ENCODE results near the gene PRDM16.

Gene PRDM16

GRCh38 chr1:3323021-3323795 lies 254.2 kb downstream of the PRDM16 start:
- DNase-seq, result no peak
- Mint-ChIP-seq H3K4me3 (no peak overlapping the region), H3K9me3 (no peaks in the 10 kb centered on the region), H3K4me1 (ENCODE audit: low read depth in 2 of 2) (peaks cover 0 to 7% of the 10 kb centered on the region in 2 donors), H3K36me3 (ENCODE audit: insufficient read depth) (no peaks in the 10 kb centered on the region), H3K27ac (no peak overlapping the region), H3K27me3 (peaks cover 5 to 31% of the 10 kb centered on the region in 2 donors)
- ATAC-seq (replicated peaks), result no peak

GRCh38 chr1:3323796-3324703 lies 255.0 kb downstream of the PRDM16 start:
- Mint-ChIP-seq H3K27me3 (peaks cover 5 to 36% of the 10 kb centered on the region in 2 donors), H3K9me3 (no peaks in the 10 kb centered on the region), H3K4me1 (ENCODE audit: low read depth in 2 of 2) (peaks cover 0 to 4% of the 10 kb centered on the region in 2 donors), H3K27ac (no peak overlapping the region), H3K36me3 (ENCODE audit: insufficient read depth) (no peaks in the 10 kb centered on the region), H3K4me3 (no peak overlapping the region)
- ATAC-seq (replicated peaks) (no peak), DNase-seq (no peak)

- ATAC-seq (replicated peaks) (no peak), DNase-seq (no peak)
- Mint-ChIP-seq H3K36me3 (ENCODE audit: insufficient read depth) (no peaks in the 10 kb centered on the region), H3K27me3 (peaks cover 5 to 36% of the 10 kb centered on the region in 2 donors), H3K9me3 (no peaks in the 10 kb centered on the region), H3K27ac (no peak overlapping the region), H3K4me1 (ENCODE audit: low read depth in 2 of 2) (peaks cover 0 to 4% of the 10 kb centered on the region in 2 donors), H3K4me3 (no peak overlapping the region)
Observed at GRCh38 chr1:3324704-3325535, 255.9 kb downstream of the PRDM16 start.

- Mint-ChIP-seq H3K27me3 (peaks cover 8 to 41% of the 10 kb centered on the region in 2 donors), H3K27ac (no peak overlapping the region), H3K9me3 (no peaks in the 10 kb centered on the region), H3K4me3 (no peak overlapping the region), H3K36me3 (ENCODE audit: insufficient read depth) (no peaks in the 10 kb centered on the region), H3K4me1 (ENCODE audit: low read depth in 2 of 2) (no peaks in the 10 kb centered on the region)
- DNase-seq, result no peak
- no peak for ATAC-seq (replicated peaks)
Observed at GRCh38 chr1:3326516-3327388, 257.7 kb downstream of the PRDM16 start.

- Mint-ChIP-seq H3K27ac (no peak overlapping the region), H3K9me3 (no peaks in the 10 kb centered on the region), H3K27me3 (peaks cover 14 to 47% of the 10 kb centered on the region in 2 donors), H3K4me3 (no peak overlapping the region), H3K36me3 (ENCODE audit: insufficient read depth) (no peaks in the 10 kb centered on the region), H3K4me1 (ENCODE audit: low read depth in 2 of 2) (no peaks in the 10 kb centered on the region)
- no peak for ATAC-seq (replicated peaks)
- DNase-seq, result no peak
Observed at GRCh38 chr1:3327389-3327702, 258.3 kb downstream of the PRDM16 start.

- H3K27ac Mint-ChIP-seq, result no peak overlapping the region
- no peaks in the 10 kb centered on the region for H3K9me3 Mint-ChIP-seq
Observed at GRCh38 chr1:3327936-3328590, 259.1 kb downstream of the PRDM16 start.

GRCh38 chr1:3329640-3330281 lies 260.8 kb downstream of the PRDM16 start:
- no peak for ATAC-seq (replicated peaks)
- H3K27ac Mint-ChIP-seq, result no peak overlapping the region
- H3K4me1 Mint-ChIP-seq (ENCODE audit: low read depth in 2 of 2), result no peaks in the 10 kb centered on the region
- DNase-seq, result no peak
- no peaks in the 10 kb centered on the region for H3K9me3 Mint-ChIP-seq
- H3K4me3 Mint-ChIP-seq, result no peak overlapping the region
- peaks cover 16 to 58% of the 10 kb centered on the region in 2 donors for H3K27me3 Mint-ChIP-seq
- H3K36me3 Mint-ChIP-seq (ENCODE audit: insufficient read depth), result no peaks in the 10 kb centered on the region

More at GRCh38 chr1:3327936-3328590, 259.1 kb downstream of the PRDM16 start:
- Mint-ChIP-seq H3K27me3 (peaks cover 21 to 54% of the 10 kb centered on the region in 2 donors), H3K4me3 (no peak overlapping the region), H3K4me1 (ENCODE audit: low read depth in 2 of 2) (no peaks in the 10 kb centered on the region), H3K36me3 (ENCODE audit: insufficient read depth) (no peaks in the 10 kb centered on the region)
- no peak for DNase-seq
- ATAC-seq (replicated peaks), result no peak

- Mint-ChIP-seq H3K27ac (no peak overlapping the region), H3K4me3 (no peak overlapping the region), H3K4me1 (ENCODE audit: low read depth in 2 of 2) (no peaks in the 10 kb centered on the region), H3K9me3 (no peaks in the 10 kb centered on the region), H3K36me3 (ENCODE audit: insufficient read depth) (no peaks in the 10 kb centered on the region), H3K27me3 (peaks cover 16 to 54% of the 10 kb centered on the region in 2 donors)
- DNase-seq (no peak), ATAC-seq (replicated peaks) (no peak)
Observed at GRCh38 chr1:3330771-3331245, 261.8 kb downstream of the PRDM16 start.

GRCh38 chr1:3331564-3331963 lies 262.6 kb downstream of the PRDM16 start:
- H3K9me3 Mint-ChIP-seq, result no peaks in the 10 kb centered on the region
- H3K27me3 Mint-ChIP-seq, result peaks cover 16 to 47% of the 10 kb centered on the region in 2 donors
- no peak for ATAC-seq (replicated peaks)
- H3K36me3 Mint-ChIP-seq (ENCODE audit: insufficient read depth), result no peaks in the 10 kb centered on the region
- H3K4me1 Mint-ChIP-seq (ENCODE audit: low read depth in 2 of 2), result no peaks in the 10 kb centered on the region
- DNase-seq, result no peak
- no peak overlapping the region for H3K4me3 Mint-ChIP-seq
- H3K27ac Mint-ChIP-seq, result no peak overlapping the region

GRCh38 chr1:3332043-3332442 lies 263.0 kb downstream of the PRDM16 start:
- Mint-ChIP-seq H3K4me3 (no peak overlapping the region), H3K27ac (no peak overlapping the region), H3K27me3 (peaks cover 16 to 42% of the 10 kb centered on the region in 2 donors), H3K9me3 (no peaks in the 10 kb centered on the region), H3K36me3 (ENCODE audit: insufficient read depth) (no peaks in the 10 kb centered on the region), H3K4me1 (ENCODE audit: low read depth in 2 of 2) (no peaks in the 10 kb centered on the region)
- no peak for ATAC-seq (replicated peaks)
- DNase-seq, result no peak

- Mint-ChIP-seq H3K4me1 (ENCODE audit: low read depth in 2 of 2) (no peaks in the 10 kb centered on the region), H3K4me3 (no peak overlapping the region), H3K9me3 (no peaks in the 10 kb centered on the region), H3K36me3 (ENCODE audit: insufficient read depth) (no peaks in the 10 kb centered on the region), H3K27ac (no peak overlapping the region), H3K27me3 (peaks cover 16 to 42% of the 10 kb centered on the region in 2 donors)
- DNase-seq (no peak), ATAC-seq (replicated peaks) (no peak)
Observed at GRCh38 chr1:3332662-3333061, 263.7 kb downstream of the PRDM16 start.

GRCh38 chr1:3333903-3334302 lies 264.9 kb downstream of the PRDM16 start:
- DNase-seq (no peak), ATAC-seq (replicated peaks) (no peak)
- no peak overlapping the region for H3K27ac Mint-ChIP-seq
- H3K27me3 Mint-ChIP-seq, result peaks cover 16 to 36% of the 10 kb centered on the region in 2 donors
- no peaks in the 10 kb centered on the region for H3K9me3 Mint-ChIP-seq
- H3K36me3 Mint-ChIP-seq (ENCODE audit: insufficient read depth), result no peaks in the 10 kb centered on the region
- no peaks in the 10 kb centered on the region for H3K4me1 Mint-ChIP-seq (ENCODE audit: low read depth in 2 of 2)
- H3K4me3 Mint-ChIP-seq, result no peak overlapping the region
